H1 (cell line): ENCODE results near the gene SRGAP3. TPM values are rescaled to one million over a fixed set of nuclear protein-coding genes. Genes with fewer than 3 reads are reported as not detected.

Experiments used
- BACH1 ChIP-seq: IDR thresholded peaks from 2 replicates; pipeline ENCODE4 v1.6.1; 2012; ENCODE audit warnings: low read length, improper control_type of control experiment
- BRCA1 ChIP-seq: IDR thresholded peaks from 2 replicates; pipeline ENCODE4 v1.6.1; 2012; ENCODE audit warnings: low read depth, low read length, improper control_type of control experiment
- MAFK ChIP-seq: IDR thresholded peaks from 2 replicates; pipeline ENCODE4 v1.6.1; 2012; ENCODE audit warnings: low read depth, mild to moderate bottlenecking, improper control_type of control experiment, low read length
- MAX ChIP-seq: IDR thresholded peaks from 2 replicates; pipeline ENCODE4 v1.6.1; 2012; ENCODE audit warnings: inconsistent platforms
- POU5F1 ChIP-seq: IDR thresholded peaks from 2 replicates; pipeline ENCODE4 v1.6.1; 2011; ENCODE audit warnings: low read depth, mild to moderate bottlenecking, low read length, moderate library complexity
- RAD21 ChIP-seq, 2 experiments: IDR thresholded peaks in 1 of 2; conservative IDR thresholded peaks in 1 of 2; 2 replicates each; pipeline ENCODE4 v1.6.1; 2011; ENCODE audit warnings: low read depth in 2 of 2, low read length in 2 of 2, improper control_type of control experiment in 1 of 2, inconsistent platforms in 1 of 2, mild to moderate bottlenecking in 1 of 2, moderate library complexity in 1 of 2
- RFX5 ChIP-seq: IDR thresholded peaks from 2 replicates; pipeline ENCODE4 v1.6.1; 2011; ENCODE audit warnings: low read depth, low read length, improper control_type of control experiment, borderline replicate concordance
- SIX5 ChIP-seq: IDR thresholded peaks from 2 replicates; pipeline ENCODE4 v1.6.1; 2011; ENCODE audit warnings: mild to moderate bottlenecking, low read depth, low read length
- polyA plus RNA-seq, 7 experiments: library from polyadenylated mRNA; depleted of rRNA in 3 of 7; stranded (reverse) in 5 of 7; unstranded in 2 of 7; fragments of >200 nt in 5 of 7; fragments of 200-250 nt in 2 of 7; gene quantifications; 1 replicate in 5 of 7; 2 replicates in 1 of 7; 4 replicates in 1 of 7; pipeline versions ENCODE4 v1.2.1 to v1.2.3, GENCODE V29; 2011 to 2013; ENCODE audit warnings: missing spikeins in 2 of 7, mixed read lengths in 2 of 7
- total RNA-seq: library from RNA; stranded (reverse); fragmentation: NEBNext Ultra II Directional; extraction: Animal tissue kit (Norgen Biotek cat#: 25700); gene quantifications from 2 replicates; pipeline ENCODE4 v1.2.1, GENCODE V29; 2021
- TF ChIP-seq, protein P1 (sequence below): fragments of 300-600 bp; sonication (generic); IDR thresholded peaks from 2 replicates; pipeline ENCODE4 v1.7.1; 2012; ENCODE audit warnings: low read length, moderate library complexity, mild to moderate bottlenecking, inconsistent platforms; ENCODE audit not compliant: insufficient replicate concordance
- TF ChIP-seq, protein P2 (sequence below): IDR thresholded peaks from 2 replicates; pipeline ENCODE4 v1.6.1; 2012; ENCODE audit warnings: inconsistent platforms

Gene SRGAP3
- total and polyA plus RNA-seq, 2 of the 8 experiments (the other 6 are each of a cell fraction or from before 2014, with no cell fraction given) = 5.8 to 11.4 TPM

GRCh38 chr3:8970971-8971589, 278.4 kb downstream of the SRGAP3 start (continued):
- TF ChIP-seq, protein P1, sequence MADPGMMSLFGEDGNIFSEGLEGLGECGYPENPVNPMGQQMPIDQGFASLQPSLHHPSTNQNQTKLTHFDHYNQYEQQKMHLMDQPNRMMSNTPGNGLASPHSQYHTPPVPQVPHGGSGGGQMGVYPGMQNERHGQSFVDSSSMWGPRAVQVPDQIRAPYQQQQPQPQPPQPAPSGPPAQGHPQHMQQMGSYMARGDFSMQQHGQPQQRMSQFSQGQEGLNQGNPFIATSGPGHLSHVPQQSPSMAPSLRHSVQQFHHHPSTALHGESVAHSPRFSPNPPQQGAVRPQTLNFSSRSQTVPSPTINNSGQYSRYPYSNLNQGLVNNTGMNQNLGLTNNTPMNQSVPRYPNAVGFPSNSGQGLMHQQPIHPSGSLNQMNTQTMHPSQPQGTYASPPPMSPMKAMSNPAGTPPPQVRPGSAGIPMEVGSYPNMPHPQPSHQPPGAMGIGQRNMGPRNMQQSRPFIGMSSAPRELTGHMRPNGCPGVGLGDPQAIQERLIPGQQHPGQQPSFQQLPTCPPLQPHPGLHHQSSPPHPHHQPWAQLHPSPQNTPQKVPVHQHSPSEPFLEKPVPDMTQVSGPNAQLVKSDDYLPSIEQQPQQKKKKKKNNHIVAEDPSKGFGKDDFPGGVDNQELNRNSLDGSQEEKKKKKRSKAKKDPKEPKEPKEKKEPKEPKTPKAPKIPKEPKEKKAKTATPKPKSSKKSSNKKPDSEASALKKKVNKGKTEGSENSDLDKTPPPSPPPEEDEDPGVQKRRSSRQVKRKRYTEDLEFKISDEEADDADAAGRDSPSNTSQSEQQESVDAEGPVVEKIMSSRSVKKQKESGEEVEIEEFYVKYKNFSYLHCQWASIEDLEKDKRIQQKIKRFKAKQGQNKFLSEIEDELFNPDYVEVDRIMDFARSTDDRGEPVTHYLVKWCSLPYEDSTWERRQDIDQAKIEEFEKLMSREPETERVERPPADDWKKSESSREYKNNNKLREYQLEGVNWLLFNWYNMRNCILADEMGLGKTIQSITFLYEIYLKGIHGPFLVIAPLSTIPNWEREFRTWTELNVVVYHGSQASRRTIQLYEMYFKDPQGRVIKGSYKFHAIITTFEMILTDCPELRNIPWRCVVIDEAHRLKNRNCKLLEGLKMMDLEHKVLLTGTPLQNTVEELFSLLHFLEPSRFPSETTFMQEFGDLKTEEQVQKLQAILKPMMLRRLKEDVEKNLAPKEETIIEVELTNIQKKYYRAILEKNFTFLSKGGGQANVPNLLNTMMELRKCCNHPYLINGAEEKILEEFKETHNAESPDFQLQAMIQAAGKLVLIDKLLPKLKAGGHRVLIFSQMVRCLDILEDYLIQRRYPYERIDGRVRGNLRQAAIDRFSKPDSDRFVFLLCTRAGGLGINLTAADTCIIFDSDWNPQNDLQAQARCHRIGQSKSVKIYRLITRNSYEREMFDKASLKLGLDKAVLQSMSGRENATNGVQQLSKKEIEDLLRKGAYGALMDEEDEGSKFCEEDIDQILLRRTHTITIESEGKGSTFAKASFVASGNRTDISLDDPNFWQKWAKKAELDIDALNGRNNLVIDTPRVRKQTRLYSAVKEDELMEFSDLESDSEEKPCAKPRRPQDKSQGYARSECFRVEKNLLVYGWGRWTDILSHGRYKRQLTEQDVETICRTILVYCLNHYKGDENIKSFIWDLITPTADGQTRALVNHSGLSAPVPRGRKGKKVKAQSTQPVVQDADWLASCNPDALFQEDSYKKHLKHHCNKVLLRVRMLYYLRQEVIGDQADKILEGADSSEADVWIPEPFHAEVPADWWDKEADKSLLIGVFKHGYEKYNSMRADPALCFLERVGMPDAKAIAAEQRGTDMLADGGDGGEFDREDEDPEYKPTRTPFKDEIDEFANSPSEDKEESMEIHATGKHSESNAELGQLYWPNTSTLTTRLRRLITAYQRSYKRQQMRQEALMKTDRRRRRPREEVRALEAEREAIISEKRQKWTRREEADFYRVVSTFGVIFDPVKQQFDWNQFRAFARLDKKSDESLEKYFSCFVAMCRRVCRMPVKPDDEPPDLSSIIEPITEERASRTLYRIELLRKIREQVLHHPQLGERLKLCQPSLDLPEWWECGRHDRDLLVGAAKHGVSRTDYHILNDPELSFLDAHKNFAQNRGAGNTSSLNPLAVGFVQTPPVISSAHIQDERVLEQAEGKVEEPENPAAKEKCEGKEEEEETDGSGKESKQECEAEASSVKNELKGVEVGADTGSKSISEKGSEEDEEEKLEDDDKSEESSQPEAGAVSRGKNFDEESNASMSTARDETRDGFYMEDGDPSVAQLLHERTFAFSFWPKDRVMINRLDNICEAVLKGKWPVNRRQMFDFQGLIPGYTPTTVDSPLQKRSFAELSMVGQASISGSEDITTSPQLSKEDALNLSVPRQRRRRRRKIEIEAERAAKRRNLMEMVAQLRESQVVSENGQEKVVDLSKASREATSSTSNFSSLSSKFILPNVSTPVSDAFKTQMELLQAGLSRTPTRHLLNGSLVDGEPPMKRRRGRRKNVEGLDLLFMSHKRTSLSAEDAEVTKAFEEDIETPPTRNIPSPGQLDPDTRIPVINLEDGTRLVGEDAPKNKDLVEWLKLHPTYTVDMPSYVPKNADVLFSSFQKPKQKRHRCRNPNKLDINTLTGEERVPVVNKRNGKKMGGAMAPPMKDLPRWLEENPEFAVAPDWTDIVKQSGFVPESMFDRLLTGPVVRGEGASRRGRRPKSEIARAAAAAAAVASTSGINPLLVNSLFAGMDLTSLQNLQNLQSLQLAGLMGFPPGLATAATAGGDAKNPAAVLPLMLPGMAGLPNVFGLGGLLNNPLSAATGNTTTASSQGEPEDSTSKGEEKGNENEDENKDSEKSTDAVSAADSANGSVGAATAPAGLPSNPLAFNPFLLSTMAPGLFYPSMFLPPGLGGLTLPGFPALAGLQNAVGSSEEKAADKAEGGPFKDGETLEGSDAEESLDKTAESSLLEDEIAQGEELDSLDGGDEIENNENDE = no peak
- TF ChIP-seq SIX5 (no peak), MAX (no peak), RAD21 (IDR thresholded peaks at IDR 0.05 in 1 of 2, conservative IDR thresholded peaks at IDR 0.05 in 1 of 2; ENCODE audit: low read depth in 2 of 2, low read length in 2 of 2) (peak; percentile 98), BRCA1 (no peak), BACH1 (no peak), RFX5 (no peak), POU5F1 (no peak), MAFK (no peak)
- TF ChIP-seq, protein P2, sequence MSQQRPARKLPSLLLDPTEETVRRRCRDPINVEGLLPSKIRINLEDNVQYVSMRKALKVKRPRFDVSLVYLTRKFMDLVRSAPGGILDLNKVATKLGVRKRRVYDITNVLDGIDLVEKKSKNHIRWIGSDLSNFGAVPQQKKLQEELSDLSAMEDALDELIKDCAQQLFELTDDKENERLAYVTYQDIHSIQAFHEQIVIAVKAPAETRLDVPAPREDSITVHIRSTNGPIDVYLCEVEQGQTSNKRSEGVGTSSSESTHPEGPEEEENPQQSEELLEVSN = peak; percentile 39; the same call in 1 of the 2 replicates
